A549 treated with AZD2906 at 1 μM for 4 hours (cell line): Measurements from ENCODE around the gene C2orf15. TPM values are rescaled to one million over a fixed set of nuclear protein-coding genes. Genes with fewer than 3 reads are reported as not detected.

ENCODE experiments used
- total RNA-seq: library from RNA; stranded (reverse); fragments of 200-300 nt; extraction: Qiagen RNA extraction; gene quantifications from 5 replicates; pipeline ENCODE4 v1.2.3, GENCODE V29; 2022

C2orf15 gene, protein sequence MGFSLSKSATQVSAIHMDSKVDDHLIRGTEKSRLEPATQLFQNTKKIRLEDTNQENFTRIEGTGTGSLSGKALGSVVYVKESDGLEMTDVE
- total RNA-seq, result 0.50 to 0.70 TPM (median 0.64 TPM) in 5 replicates

DNA sequence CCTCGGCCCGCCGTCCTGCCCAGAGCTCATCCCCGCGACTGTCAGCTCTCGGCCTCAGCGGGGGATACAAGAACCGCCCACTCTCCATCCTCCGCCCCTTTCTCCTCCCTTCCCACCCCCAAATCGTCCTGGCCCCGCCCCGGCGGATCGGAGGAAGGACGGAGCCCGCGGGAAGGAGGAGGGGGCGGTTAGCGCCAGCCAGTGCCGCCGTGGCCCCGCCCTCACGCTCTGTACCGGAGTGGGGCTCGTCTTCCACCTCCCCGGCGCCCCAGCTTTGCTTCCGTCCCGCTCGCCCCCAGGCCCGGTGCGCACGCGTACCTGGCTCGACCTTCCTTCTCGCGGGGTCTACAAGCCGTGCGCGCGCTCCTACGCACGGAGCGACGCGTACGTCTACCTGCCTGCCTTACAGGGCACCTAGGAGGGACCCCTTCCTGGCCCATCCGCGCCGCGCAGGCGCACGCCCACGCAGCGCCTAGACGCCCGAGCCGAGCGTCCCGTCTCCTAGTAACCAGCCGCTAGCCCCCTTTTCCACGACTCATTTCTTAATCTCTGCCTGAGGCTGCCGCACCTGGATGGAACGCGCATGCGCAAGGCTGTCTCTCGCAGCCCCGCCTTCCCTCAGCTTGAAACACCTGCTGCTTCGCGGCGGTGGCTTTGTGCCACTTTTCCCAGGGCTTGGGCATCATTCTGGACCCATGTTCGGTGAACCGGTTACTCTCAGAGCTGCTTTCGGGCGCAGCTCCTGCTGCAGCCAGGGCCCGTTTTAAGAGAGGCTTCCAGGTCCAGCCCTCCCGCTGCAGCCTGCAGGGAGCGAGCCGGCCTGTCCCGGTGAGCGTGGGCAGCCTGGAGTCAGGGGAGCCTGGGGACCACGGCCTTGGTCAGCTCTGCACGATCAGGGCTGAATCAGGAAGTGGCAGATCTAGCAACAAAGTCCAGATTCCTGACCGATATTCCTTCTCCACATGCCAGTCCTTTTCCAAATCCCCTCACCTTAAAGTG is at the start of gene C2orf15:
Gene C2orf15 (plus strand): TSS at position 598 of the 999 bp plus-strand sequence. CDS start 8,852 bp downstream, outside the sequence.

DNA sequence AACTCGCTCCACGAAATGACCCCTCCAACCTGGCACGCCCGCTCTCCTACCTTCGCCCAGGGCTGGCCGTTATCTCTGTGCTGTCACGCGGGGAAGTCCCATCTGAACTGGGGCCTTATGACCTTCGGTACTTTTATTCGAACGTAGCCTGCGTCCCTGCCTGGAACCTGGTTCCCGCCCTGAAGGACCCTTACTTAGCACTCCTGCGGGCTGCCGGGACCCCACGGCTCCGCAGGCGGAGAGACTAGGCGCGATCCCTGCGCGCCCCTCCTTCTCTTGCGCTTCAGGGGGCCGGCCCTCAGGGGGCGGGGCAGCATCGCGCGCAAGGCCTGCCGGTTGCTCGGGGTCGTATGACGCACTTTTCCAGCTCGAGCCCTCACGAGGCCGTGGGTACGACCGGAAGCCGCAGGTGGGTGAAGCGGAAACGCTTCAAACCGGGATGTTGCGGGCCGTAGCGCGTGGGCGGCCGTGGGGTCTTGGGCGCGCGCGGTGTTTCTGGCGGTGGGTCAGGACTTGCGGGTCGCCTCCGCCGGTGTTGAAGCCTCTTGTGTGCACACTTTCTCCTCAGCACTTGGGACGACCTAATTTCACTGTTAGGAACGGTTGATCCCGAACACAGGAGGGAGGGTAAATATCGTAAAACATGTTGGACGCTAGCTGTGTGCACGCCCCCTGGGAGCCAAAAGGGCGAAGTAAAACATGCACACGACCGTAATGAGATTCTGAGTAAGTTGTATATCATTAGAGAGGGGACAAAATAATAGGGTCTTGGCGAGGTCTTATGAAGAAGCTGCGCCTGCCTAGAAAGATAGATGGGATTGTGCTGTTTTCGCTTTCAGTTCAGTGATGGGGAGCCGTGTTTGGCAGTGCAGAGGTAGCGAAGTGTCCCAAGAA is 13.4 kb downstream of the C2orf15 start, which contains the start of the genes LIPT1 and TSGA10:
Gene LIPT1 (plus strand): TSS at position 325 of the 894 bp plus-strand sequence. CDS start 6,991 bp downstream, outside the sequence.
Gene TSGA10 (minus strand): TSS at position 300 of the 894 bp plus-strand sequence. CDS start 45,503 bp downstream, outside the sequence.

DNA sequence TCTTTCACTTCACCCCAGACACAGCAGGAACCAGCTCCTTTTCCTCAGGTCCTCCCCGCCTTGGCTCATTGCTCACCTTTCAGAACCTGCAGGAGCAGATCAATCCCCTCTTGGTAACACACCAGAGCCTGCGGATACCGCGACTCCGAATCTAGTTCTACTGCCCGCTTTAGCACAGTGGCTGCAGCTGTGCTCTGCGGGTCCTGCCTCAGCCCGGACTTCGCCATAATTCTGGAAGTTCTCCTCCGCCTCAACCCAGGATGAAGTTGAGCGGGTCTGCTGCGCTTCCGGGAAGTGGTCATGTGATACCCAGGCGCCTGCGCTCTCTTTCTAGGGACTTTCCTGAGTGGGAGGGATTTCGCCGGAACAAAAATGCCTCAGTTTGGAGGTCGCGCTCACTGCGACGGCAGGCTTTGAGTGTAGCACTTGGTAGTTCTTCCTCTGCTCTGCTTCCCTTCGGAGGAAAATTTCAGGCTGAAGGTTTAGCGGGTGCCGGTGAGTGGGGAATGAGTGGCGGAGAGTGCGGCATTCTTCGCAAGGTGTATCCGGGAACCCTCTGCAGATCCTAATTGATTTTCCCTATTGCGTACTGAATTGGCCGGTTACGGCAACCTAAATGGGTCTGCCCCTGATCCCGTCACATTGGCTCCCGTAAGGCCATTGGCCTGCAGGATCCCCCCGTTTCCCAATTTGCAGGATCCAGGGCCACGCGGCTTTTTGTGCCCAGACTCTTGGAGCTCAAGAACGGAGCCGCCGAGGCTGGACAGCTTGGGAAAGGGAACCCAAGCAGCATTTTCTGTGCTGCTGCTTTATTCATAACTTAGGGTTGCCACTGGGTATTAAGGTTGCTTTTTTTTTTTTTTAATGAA is 39.5 kb downstream of the C2orf15 start, which contains the start of the genes MITD1 and MRPL30:
Gene MITD1 (minus strand): TSS at position 304 of the 869 bp plus-strand sequence. CDS start 77 bp downstream, at position 227.
Gene MRPL30 (plus strand): TSS at position 430 of the 869 bp plus-strand sequence. CDS start 5,020 bp downstream, outside the sequence.

Other genes starting within 250 kb of the C2orf15 start
- 3.4 to 4.6 TPM (median 3.7 TPM) in 5 replicates for gene CRACDL, start 205.5 kb upstream of the C2orf15 start, total RNA-seq
- gene TSGA10, start 13.2 kb downstream of the C2orf15 start, total RNA-seq, result 2.3 to 5.4 TPM (median 3.9 TPM) in 5 replicates
- 2.9 to 4.6 TPM (median 3.4 TPM) in 5 replicates for gene LIPT1, start 13.3 kb downstream of the C2orf15 start, total RNA-seq
- 20.7 to 25.4 TPM (median 22.1 TPM) in 5 replicates for gene MITD1, start 39.4 kb downstream of the C2orf15 start, total RNA-seq
- gene MRPL30, start 39.5 kb downstream of the C2orf15 start, total RNA-seq, result 29.9 to 59.1 TPM (median 30.5 TPM) in 5 replicates
- not detected in 5 replicates for gene LYG2, start 114.0 kb downstream of the C2orf15 start, total RNA-seq
- gene LYG1, start 159.5 kb downstream of the C2orf15 start, total RNA-seq, result 1.0 to 2.2 TPM (median 1.7 TPM) in 5 replicates
- 39.1 to 50.7 TPM (median 39.6 TPM) in 5 replicates for gene TXNDC9, start 194.6 kb downstream of the C2orf15 start, total RNA-seq
- gene EIF5B, start 195.7 kb downstream of the C2orf15 start, total RNA-seq, result 51.2 to 70.1 TPM (median 51.6 TPM) in 5 replicates